A673 (cell line): ENCODE data around the gene PNMA8A.

ENCODE experiments used
- CTCF ChIP-seq: fragments of 300-800, 200-600 bp; sonication (generic); conservative IDR thresholded peaks from 2 replicates; pipeline ENCODE4 v1.5.1; 2017; ENCODE audit warnings: low read depth, mild to moderate bottlenecking, antibody characterized with exemption, low read length, moderate library complexity, mixed read lengths
- EZH2 ChIP-seq: fragments of 200-600 bp; sonication (generic); IDR thresholded peaks from 2 replicates; pipeline ENCODE4 v1.6.1; 2017; ENCODE audit warnings: borderline replicate concordance, low read depth, mild to moderate bottlenecking, mixed read lengths, antibody characterized with exemption, low read length; ENCODE audit not compliant: poor library complexity, severe bottlenecking

- TF ChIP-seq CTCF (no peak), EZH2 (no peak)
These were observed 14.4 kb downstream of the PNMA8A start for GRCh38 chr19:46456930-46457329.
